IPS-NIHi11 (cell line): Measurements from ENCODE around the gene NPTXR.

Source experiments
- DNase-seq: peaks from one replicate; pipeline ENCODE4 v3.0.0; 2012; ENCODE audit warnings: mixed read lengths, low spot score

The NPTXR gene

DNA sequence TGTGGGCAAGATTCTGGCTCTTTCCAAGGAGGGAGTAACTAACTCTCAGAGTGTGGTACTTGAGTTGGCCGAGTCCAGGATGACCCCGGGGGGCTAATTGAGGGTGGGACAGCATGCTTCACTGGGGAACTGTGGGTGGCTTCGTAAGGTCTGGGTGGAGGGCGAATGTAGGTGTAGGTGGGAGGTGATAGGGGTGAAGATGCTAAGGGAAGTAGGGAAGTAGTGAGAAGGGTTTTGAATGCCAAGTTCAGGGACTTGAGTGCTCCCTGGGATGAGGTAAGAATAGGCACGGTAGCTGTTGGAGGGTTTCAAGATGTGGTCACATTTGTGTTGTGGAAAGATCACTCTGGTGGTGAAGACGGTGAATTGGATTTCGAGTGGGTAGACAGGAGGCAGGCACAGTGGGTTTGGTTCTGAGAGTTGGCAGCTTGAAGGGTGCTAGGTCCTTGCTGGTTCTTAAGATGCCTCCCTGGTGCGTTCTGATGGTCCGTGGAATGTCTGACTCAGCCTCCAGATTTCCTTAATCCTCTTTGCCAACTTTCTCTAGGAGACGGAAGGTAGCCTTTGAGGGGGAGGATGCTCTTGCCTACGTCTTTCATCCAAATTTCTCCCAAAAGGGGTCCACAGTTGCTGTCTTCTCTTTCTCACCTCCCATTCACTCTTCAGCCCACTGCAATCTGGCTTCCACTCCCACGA lies 47.4 kb downstream of the NPTXR start:
- DNase-seq, result no peak

DNA sequence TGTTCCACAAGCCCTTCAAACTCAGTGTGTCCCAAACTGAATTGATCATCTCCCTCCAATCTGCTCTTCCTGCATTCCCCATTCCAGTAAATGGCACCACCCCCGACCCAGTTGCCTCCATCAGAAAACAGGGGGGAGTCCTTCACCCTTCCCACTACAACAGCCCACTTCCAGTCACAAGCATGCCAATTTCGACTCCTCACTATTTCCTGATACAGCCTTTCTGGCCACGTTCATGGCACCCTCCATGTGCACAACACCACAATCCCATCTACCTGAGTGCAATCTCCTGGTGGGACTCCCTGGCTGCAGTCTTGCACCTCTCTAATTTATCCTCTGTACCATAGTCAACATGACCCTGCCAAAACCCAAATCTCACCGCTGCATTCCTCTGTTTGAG lies 48.3 kb downstream of the NPTXR start:
- no peak for DNase-seq

DNA sequence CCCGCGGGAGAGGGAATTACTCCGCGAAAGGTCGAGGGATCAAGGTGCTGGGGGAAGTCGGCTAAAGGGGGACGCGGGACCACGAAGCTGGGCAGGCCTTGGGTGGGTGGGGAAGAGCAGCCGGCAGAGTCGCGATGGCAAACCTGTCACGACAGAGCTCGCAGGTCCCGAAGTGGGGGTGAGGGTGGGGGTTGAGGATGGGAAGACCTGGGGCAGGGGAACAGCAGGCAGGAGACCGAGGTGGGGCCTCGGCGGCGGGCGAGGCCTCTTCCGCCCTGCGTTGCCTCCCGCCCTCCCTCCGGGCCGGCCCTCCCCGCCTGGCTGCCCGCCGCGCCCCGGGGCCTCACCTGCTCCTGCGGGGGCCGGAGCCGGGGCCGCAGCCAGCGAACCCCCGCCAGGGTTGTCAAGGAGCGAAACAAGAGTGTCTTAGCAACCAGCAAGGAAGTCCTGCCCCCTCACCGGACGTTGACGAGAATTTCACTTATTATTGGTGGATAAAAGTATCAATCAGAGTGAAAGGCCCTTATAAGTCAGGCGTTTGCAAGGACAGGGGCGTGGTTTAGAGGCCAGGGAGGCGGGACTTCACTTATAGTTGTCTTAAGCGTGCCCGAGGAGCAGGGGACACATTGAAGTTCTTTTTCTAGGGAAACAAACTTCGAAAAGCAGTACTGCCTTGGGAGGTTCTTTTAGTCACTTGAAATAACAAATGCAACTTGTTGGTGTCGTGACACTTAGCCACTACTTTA lies 49.9 kb downstream of the NPTXR start, which contains the start of gene DNAL4:
TSS of gene DNAL4 (minus strand) at position 423 of the 746 bp plus-strand sequence. CDS start 11,412 bp downstream, outside the sequence.
- peak; percentile 96 for DNase-seq

DNA sequence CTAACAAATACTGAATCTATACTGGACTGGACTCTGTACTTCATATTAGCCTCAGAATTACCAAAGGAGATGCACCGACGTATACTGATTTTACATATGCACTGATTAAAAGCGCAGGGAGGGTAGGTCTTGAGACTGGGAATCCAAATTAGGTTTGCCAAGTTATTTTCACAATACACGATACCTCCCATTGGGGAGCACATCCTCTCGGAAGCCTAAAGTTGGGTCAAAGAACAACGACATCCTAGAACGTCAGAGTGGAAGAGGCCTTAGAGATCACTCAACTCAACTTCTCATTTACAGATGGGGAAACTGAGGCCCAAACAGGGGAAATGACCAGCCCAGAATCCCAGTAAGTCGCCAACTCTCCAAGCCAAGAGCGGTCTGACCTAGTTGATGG lies 50.5 kb downstream of the NPTXR start:
- DNase-seq, result no peak

DNA sequence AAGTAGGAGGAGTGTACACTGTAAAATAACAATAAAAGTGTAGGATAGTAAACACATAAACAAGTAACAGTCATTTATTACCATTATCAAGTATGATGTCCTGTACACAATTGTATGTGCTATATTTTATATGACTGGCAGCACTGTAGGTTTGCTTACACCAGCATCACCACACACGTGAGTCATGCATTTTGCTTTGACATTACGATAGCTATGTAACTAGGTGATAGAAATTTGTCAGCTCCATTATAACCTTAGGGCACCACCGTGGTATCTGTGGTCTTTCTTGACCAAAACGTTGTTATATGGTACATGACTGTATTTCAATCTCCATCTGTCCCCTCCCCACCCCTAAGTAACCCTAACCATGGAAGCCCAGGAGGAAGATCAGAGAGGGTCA lies 51.0 kb downstream of the NPTXR start:
- DNase-seq, result no peak

DNA sequence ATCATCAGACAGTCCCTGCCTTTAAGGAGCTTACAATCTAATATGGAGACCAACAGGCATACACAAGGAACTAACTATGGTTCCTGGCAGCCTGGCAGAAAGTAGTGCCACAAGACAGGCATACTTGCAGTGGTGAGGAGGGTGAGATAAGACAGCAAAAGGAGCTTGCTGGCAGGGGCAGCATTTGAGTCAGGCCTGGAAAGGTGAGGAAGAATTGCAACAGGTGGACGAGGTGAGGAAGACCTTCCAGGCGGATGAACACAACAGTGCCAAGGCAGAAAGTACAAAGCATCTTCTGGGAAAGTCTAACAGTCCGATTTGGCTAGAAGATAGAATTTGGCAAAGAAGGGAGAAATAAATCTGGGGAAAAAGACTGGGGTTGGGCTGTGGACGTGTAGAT lies 54.2 kb downstream of the NPTXR start:
- no peak for DNase-seq

DNA sequence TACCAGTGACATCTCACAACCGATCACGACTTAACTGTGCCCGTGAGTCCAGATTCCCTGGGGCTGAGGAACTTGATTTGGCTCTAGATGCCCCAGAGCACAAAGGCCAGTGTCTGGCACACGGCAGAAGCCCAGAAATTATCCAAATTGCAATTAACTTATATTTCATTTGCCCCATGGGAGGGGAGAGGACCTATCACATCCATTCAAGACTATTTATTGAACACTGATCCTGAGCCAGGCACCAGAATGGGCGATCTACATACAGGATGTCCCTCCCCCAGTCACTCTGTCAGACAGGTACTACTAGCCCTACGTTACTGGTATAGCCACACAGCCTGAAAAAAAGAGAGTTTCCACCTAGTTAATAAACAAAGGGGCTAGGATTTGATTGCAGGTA lies 55.0 kb downstream of the NPTXR start:
- no peak for DNase-seq

DNA sequence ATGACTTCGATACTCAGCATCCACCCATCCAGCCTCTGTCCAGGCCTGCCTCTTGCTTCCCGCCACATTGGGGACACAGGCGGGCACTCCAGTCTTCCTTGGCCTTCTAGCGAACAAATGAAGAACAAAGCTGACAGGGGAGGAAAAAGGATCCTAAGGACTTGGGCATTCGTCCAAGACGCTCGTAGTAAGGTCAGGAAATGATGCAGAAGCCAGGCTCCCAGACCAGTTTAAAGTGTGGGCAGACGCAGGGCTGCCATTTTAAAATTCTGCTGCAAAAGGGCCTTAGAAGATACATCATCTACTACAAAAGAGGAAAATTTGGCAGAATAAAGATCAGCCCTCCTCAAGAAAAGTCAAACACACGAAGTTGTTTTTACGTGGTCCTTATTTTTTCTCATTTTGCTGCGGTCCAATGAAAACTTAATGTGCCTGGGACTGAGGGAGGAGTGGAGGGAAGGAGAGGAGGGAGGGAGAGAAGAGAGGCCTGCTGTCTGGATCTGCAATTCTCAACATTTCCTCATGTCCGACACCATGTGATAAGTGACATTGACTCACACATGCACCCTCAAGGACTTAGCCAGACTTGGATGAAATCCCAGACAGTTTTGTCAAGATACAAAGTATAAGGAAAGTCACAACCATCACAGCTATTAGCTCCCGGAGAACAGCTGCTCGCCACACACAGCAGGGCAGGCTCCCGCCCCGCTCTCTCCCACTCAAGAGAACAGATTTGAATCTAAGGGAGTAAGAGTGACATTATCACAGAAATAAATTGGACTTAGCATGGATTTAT lies 55.6 kb downstream of the NPTXR start:
- no peak for DNase-seq

DNA sequence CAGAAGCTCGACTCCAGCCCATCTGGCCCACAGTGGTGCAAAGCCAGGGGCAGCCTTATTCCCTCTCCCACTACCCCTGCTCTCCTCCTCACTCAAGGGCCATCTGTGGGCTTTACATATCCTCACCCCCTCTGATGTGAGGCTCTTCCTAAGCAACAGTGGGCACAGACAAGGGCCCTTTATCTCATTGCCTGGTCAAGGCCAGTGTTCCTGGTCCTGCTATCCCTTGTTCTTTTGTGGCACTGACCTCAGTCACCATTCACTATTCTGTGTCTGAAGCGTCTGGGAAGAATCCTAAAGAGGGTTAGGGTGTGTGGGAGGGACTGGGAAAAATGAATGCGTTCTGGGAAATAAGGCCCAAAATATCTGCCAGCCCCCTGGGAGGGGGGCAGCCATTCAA lies 57.2 kb downstream of the NPTXR start:
- no peak for DNase-seq

DNA sequence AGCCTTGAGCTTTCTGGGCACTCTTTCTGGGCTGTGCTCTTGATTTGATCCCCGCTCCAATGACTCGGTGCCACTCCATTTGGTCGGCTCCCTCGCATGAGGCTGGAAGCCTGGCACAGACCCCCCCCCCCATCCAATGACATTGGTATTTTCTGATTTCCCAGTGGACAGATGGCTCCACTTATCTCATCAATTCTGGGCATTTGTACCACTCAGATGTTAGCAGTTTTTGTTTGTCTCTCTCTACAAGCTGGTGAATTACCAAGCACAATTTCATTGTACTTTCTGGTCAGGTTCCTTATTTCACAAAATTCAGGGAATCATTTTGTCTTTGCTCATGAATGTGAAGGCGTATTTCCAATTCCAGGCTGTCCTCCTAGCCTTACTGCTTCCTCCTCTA lies 59.0 kb downstream of the NPTXR start:
- no peak for DNase-seq

DNA sequence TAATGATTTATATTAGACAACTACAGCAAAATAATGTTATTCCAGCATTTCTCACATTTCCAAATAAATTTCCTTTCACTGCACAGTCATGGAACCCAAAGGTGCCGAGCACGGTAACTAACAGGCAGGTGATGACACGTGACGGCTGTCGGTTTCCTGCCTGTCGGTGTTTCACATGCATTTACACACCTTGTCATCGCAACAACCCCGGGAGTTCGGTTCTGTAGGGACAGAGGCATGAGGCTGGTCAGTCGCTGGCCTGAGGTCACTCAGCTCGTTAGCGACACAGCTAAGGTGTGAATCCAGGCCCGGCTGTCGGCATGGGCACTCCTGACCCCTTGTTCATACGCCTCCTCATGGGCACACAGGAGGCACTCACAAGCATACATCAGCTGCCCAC lies 59.8 kb downstream of the NPTXR start:
- DNase-seq, result no peak

DNA sequence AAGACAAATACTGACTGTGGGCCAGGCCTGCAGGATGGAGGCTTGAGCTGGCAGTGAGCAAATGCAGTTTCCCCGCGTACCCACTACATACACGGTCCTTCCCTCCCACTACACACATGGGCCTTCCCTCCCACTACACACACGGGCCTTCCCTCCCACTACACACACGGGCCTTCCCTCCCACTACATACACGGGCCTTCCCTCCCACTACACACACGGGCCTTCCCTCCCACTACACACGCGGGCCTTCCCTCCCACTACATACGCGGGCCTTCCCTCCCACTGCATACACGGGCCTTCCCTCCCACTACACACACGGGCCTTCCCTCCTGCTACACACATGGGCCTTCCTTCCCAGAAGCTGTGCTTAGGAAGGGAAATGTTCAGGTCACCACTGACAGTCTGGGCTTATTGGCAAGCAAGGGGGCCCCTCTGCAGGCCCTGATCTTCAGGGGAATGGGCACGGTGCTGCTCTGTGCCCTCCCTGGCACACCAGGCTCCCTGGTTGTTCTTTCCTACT lies 60.7 kb downstream of the NPTXR start:
- no peak for DNase-seq

DNA sequence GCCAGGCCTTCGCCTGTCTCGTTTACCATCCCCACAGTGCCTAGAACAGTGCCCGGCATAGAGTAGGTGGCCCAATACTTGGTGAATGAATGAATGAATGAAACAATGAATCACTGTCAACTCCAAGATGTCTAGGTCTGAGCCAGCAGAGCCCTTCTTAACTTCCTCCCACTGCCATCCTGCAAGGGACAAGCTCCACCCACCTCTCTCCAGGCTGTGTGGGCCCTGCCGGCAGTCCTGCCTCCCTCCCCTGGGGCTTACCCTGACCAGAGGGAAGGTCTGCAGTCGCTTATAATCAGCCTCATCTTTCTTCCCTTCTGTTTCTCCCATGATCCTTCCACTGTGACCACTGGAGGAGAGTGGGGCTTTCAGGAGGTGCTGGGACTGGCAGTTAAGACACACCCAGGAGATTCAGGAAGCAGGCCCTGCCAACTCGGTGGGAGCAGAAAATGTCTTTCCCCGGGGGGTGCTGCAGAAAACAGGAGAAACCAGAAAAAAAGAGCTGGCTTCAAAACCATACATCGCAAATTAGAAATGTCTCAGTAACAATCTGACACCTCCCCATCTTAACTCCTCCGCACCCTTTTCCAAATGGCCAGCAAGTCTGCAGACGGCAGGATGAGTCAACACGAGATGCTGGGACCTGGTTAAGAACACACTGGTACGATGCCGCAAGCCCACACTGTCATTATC lies 61.3 kb downstream of the NPTXR start:
- DNase-seq, result peak; percentile 67

DNA sequence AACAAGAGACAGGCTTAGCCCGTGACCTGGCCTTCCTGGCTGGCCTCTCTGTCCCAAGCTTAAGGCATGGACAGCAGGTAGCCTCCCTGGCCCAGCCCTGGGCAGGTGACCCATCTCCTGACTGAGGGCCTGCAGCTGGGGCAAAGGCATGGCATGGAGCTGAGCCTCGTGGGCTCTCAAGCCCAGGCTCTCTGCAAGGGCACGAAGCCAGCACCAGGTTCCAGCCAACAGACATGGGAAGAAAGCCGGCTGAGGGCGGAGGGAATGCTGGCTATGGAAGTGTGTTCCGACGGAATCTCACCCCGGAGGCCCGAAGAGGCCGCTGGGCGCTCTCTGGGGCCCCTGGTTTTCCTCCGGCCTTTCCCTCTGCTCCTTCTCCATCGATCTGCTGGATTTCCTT lies 62.8 kb downstream of the NPTXR start:
- DNase-seq, result no peak

DNA sequence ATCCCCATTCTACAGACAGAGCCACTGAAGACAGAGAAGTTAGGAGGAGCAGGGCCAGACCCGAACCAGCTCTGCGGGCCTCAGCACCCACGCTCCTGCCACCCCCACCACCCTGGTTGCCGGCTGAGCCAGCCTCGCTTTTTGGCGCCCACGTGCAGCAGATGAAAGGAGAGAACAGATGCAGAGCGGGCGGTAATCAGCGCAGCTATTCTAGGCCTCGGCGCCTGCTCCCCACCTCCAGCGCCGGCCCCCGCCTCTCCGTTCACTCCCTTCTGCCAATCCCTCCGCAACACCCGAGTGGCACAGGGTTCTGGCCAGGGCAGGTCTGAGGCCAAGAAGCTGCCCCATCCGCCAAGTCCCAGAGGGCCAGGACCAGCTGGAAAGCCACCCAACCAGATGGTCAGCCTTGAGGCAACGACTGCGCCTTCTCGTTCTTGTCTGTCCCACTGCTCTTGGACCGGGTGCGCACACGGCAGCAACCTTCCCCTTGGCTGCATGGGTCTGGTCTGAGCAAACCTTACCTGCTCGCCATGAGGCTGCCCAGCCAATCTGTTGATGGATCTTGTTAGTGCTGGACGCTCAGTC lies 66.6 kb downstream of the NPTXR start:
- no peak for DNase-seq

DNA sequence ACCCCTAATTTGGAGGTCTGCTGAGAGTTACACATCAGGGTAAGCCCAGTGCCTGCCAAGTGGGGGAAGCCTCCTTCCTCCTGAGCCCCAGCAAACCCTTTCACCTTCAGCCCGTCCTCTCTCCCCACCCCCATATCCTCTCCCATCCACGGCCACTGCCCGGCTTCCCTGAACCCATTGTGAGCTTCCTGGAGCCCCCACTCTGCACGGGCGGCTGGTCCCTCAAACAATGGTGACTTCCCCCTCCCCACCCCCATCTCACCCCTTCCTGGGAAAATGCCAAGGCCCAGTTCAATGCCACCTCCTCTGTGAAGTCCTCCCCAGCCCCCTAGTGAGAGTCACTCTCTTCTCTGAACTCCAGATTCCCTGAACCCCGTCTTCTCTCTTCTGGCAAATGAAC lies 67.7 kb downstream of the NPTXR start:
- no peak for DNase-seq

DNA sequence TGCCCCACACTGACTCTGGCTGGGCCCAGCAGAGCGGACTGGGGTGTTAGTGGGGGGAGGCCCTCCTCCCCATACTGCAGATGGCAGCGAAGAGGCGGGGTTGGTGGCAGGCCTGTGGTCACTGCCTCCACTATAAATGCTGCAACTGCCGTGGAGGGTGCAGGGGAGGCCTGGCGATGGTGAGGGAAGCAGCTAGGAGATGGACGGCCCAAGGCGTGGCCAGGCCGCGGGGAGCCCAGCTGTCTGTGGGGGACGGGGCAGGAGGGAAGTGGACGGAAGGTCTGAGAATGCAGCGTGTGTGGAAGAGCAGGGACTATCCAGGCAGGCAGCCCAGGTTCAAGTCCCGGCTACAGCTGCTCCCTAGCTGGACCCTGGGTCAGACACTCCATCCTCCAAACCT lies 68.2 kb downstream of the NPTXR start:
- no peak for DNase-seq

DNA sequence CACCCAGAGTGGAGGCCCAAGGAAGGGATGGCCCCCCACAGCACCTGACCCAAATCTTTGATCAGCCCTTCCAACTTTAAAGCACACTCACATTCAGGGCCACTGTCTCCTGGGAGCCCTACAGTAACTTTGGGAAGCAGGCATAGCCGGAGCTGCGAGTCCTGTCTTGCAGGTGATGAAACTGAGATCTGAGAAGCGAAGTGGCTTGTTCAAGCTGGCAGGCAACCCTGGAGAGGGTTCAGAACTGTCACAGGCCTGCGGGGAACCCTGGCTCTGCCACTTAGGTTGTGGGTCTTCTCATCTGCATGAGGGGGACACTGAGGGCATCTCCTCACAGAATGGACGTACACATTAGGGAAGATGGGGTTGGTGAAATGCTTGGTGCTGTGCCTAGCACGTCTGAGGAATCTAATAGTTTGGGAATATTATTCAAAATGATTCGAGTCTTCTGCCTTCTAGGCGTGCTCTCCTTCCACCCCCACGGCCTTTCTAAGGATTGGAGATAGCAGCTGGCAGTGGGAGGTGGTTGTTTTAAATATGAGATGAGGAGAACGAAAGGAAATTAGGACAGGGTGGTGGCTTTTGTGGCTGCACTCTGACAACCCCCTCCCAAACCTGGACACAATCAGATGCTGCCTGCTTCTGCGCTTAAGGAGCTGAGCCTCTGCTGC lies 69.2 kb downstream of the NPTXR start:
- DNase-seq, result no peak

DNA sequence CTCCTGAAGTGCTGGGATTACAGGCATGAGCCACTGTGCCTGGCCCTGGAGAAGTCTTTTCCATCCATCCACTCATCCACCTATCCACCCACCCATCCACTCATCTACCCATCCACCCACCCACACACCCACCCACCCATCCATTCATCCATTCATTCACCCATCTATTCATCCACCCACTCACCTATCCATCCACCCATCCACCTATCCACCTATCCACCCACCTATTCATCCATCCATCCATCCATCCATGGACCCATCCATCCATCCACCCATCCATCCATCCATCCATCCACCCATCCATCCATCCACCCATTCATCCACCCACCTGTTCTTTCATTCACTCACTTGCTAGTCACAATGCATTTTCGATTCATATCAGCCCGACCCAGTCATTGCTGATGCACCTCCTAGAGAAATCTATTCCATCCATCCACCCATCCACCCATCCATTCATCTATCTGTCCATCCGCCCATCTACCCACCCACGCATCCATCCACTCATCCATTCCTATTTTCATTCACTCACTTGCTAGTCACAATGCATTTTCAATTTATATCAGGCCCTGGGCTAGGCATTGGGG lies 70.4 kb downstream of the NPTXR start:
- DNase-seq, result no peak

DNA sequence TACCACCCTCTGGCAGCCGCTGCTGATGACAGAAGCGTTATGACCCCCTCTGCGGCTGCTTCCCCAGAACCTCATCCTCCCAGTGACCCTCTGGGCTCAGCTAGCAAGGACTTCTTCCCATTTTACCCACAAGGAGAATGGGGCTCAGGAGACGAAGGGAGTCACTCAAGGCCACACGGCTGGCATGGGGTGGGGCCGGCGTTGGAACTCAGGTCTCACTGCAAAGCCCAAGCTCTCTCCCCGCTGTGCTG lies 71.3 kb downstream of the NPTXR start:
- DNase-seq, result no peak
